ENCODE data around the gene HHAT.

GRCh38 chr1:210536254-210536961, 207.7 kb downstream of the HHAT start:
- no peak for TF ChIP-seq EZH2 (IDR thresholded peaks at IDR 0.05; ENCODE audit: insufficient read depth, poor library complexity, severe bottlenecking)
- no peak for TF ChIP-seq EZH2phosphoT487 (IDR thresholded peaks at IDR 0.05; ENCODE audit: insufficient read depth, low read depth)

Measured in GM23248 (cell line).